ENCODE results near the gene LNX2. TPM values are rescaled to one million over a fixed set of nuclear protein-coding genes. Genes with fewer than 3 reads are reported as not detected.

Gene LNX2
- total RNA-seq, 4 donors from 2014 or later = 17.3 to 19.9 (median 17.8) TPM

DNA sequence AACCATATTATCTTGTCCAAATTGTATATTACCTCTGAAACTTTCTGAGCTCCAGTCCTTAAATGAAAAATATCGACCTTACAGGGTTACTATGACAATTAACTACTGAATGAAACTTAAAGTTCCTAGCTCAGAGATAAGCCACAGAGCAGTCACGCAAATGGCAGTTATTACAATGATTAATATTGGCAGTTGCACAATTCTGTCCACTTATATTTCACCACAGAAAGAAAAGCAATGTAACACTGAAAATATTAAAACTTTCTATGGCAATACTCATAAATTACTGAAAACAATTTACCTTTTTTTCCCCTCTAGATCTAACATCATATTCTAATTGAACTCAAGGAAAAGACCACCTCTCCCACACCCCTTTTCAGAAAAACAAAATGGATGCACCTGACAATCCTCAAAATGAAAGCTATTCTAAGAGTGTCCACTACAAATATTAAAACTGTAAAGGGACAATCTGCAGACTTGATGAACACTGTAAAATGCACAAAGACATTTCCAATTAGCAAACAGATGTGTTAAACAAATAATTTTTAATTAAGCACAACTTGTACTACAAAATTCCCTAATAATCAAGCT, 14.6 kb downstream of the LNX2 start:
- WGBS, 2 donors = 77 to 99% methylated on average over 2 of the region's 2 CpGs
- TF ChIP-seq POLR2A (IDR thresholded peaks at IDR 0.05) = no peak
- TF ChIP-seq, protein P1, sequence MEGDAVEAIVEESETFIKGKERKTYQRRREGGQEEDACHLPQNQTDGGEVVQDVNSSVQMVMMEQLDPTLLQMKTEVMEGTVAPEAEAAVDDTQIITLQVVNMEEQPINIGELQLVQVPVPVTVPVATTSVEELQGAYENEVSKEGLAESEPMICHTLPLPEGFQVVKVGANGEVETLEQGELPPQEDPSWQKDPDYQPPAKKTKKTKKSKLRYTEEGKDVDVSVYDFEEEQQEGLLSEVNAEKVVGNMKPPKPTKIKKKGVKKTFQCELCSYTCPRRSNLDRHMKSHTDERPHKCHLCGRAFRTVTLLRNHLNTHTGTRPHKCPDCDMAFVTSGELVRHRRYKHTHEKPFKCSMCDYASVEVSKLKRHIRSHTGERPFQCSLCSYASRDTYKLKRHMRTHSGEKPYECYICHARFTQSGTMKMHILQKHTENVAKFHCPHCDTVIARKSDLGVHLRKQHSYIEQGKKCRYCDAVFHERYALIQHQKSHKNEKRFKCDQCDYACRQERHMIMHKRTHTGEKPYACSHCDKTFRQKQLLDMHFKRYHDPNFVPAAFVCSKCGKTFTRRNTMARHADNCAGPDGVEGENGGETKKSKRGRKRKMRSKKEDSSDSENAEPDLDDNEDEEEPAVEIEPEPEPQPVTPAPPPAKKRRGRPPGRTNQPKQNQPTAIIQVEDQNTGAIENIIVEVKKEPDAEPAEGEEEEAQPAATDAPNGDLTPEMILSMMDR (IDR thresholded peaks at IDR 0.05) = no peak

DNA sequence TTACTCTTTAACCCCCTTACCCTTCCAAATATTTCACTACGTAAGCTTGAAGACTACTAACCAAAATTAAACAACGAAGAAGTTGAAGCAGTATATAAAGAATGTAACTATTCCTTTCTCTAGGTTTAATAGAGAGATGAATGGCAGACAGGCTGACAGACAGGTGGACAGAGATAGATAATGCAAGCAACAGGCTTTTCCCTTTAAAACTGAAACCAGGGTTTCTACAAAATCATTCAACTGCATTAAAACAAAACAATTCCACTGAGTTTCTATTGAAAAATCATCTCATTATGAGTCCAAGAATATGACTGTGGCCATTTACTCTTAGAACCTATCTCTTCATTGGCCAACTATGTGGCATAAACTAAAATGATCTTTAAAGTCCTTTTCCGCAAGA, 15.2 kb downstream of the LNX2 start:
- WGBS, 2 donors = 96 to 99% methylated on average over 3 of the region's 3 CpGs

More for the DNA sequence above, 14.6 kb downstream of the LNX2 start:
- intact Hi-C loops (cut with DNase I) = no loop called here
- peaks cover 0 to 21% of the 10 kb centered on the region in 2 donors for H3K4me1 ChIP-seq
- no peak overlapping the region for H3K4me3 ChIP-seq (replicated peaks in 1 of 3)
- DNase-seq = no peak
- H3K27me3 ChIP-seq = no peaks in the 10 kb centered on the region
- H3K9me3 ChIP-seq = no peaks in the 10 kb centered on the region
- H3K36me3 ChIP-seq = no peaks in the 10 kb centered on the region
- no peak overlapping the region for H3K27ac ChIP-seq

DNA sequence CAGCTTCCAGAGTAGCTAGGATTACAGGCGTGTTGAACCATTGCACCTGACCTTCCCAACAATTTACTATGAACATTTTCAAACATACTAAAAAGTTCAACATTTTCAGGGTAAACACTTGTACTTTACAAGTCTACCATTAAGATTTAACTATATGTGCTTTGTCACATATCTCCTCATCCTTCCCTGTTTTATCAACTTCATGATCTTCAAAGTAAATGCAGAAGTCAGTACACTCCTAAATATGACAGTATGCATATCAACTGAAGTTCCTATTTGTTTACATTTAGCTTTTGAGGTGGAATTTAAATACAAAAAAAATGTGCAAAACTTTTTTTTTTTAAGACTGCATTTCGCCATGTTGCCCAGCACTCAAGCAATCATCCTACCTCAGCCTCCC, 18.5 kb downstream of the LNX2 start:
- H3K27me3 ChIP-seq = no peaks in the 10 kb centered on the region
- no peaks in the 10 kb centered on the region for H3K9me3 ChIP-seq
- WGBS, 2 donors = 99 to 100% methylated on average over 2 of the region's 2 CpGs
- intact Hi-C loops (cut with DNase I) = no loop called here
- no peak for DNase-seq
- H3K4me1 ChIP-seq = peaks cover 6 to 16% of the 10 kb centered on the region in 2 donors
- H3K4me3 ChIP-seq (replicated peaks in 1 of 3) = no peak overlapping the region
- no peak for TF ChIP-seq POLR2A (IDR thresholded peaks at IDR 0.05)
- TF ChIP-seq, protein P1 (IDR thresholded peaks at IDR 0.05) = no peak
- H3K27ac ChIP-seq = no peak overlapping the region
- H3K36me3 ChIP-seq = no peaks in the 10 kb centered on the region

More for the DNA sequence above, 15.2 kb downstream of the LNX2 start:
- no peaks in the 10 kb centered on the region for H3K36me3 ChIP-seq
- no peaks in the 10 kb centered on the region for H3K9me3 ChIP-seq
- no peak for TF ChIP-seq POLR2A (IDR thresholded peaks at IDR 0.05)
- TF ChIP-seq, protein P1 (IDR thresholded peaks at IDR 0.05) = no peak
- intact Hi-C loops (cut with DNase I) = no loop called here
- peaks cover 3 to 21% of the 10 kb centered on the region in 2 donors for H3K4me1 ChIP-seq
- no peak overlapping the region for H3K4me3 ChIP-seq (replicated peaks in 1 of 3)
- no peak overlapping the region for H3K27ac ChIP-seq
- DNase-seq = no peak
- no peaks in the 10 kb centered on the region for H3K27me3 ChIP-seq

DNA sequence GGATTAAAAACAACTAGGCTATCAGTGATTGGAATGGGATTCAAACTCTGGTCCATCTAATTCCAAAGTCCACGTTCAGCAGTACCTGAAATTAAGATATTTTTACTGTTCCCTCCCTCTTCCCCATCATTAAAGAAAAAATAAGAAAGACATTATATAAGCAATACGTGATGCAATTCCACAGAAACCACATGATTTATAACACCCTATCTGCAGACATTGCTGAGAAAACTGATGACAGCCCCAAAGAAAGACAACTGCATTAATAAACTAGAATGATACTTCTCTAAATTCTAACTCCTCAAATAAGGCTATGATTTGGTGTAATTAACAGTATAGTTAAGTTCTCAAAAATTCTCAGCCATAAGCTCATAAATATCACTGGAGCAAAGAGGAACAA, 19.1 kb downstream of the LNX2 start:
- Histone ChIP-seq H3K9me3 (no peaks in the 10 kb centered on the region), H3K4me1 (peaks cover 6 to 12% of the 10 kb centered on the region in 2 donors), H3K27ac (no peak overlapping the region), H3K27me3 (no peaks in the 10 kb centered on the region), H3K4me3 (replicated peaks in 1 of 3) (no peak overlapping the region), H3K36me3 (no peaks in the 10 kb centered on the region)
- DNase-seq = no peak
- 95 to 99% methylated on average over 2 of the region's 2 CpGs for WGBS, 2 donors
- intact Hi-C loops (cut with DNase I) = no loop called here
- TF ChIP-seq, protein P1 (IDR thresholded peaks at IDR 0.05) = no peak
- TF ChIP-seq POLR2A (IDR thresholded peaks at IDR 0.05) = no peak

- TF ChIP-seq POLR2A (IDR thresholded peaks at IDR 0.05) = no peak
- TF ChIP-seq, protein P1 (IDR thresholded peaks at IDR 0.05) = no peak
- no peak for DNase-seq
- Histone ChIP-seq H3K9me3 (no peaks in the 10 kb centered on the region), H3K27ac (no peak overlapping the region), H3K4me1 (peaks cover 6 to 12% of the 10 kb centered on the region in 2 donors), H3K27me3 (no peaks in the 10 kb centered on the region), H3K4me3 (replicated peaks in 1 of 3) (no peak overlapping the region), H3K36me3 (no peaks in the 10 kb centered on the region)
- WGBS, 2 donors = 94 to 100% methylated on average over 1 of the region's 1 CpG
- intact Hi-C loops (cut with DNase I) = no loop called here
These were observed 19.6 kb downstream of the LNX2 start for GRCh38 chr13:27600711-27601110.

All from thyroid gland (tissue), 4 donors.